Suprapubic skin (tissue), 4 donors: ENCODE data around the gene MOXD1.

Source experiments
- EP300 ChIP-seq: sonication (generic); formaldehyde crosslinking; IDR thresholded peaks from one replicate; pipeline ENCODE4 v1.6.1; 2017; ENCODE audit warnings: antibody characterized with exemption
- POLR2A ChIP-seq, 2 donors: fragments of 450-650 bp; IDR thresholded peaks; one replicate each; pipeline ENCODE4 v1.6.1; 2017; ENCODE audit warnings: antibody characterized with exemption in 2 of 2, mild to moderate bottlenecking in 2 of 2, moderate library complexity in 2 of 2
- POLR2AphosphoS5 ChIP-seq, 3 donors: sonication (generic); formaldehyde crosslinking; IDR thresholded peaks; one replicate each; pipeline ENCODE4 v1.6.1; 2017; ENCODE audit warnings: antibody characterized with exemption in 3 of 3
- TF ChIP-seq, protein P1 (sequence below), 2 donors: fragments of 200-600 bp in 1 of 2; fragments of 450-650 bp in 1 of 2; sonication (generic) in 1 of 2; IDR thresholded peaks; one replicate each; pipeline ENCODE4 v1.5.1; 2016 to 2019; ENCODE audit warnings: antibody characterized with exemption in 2 of 2, mild to moderate bottlenecking in 1 of 2, moderate library complexity in 1 of 2

DNA sequence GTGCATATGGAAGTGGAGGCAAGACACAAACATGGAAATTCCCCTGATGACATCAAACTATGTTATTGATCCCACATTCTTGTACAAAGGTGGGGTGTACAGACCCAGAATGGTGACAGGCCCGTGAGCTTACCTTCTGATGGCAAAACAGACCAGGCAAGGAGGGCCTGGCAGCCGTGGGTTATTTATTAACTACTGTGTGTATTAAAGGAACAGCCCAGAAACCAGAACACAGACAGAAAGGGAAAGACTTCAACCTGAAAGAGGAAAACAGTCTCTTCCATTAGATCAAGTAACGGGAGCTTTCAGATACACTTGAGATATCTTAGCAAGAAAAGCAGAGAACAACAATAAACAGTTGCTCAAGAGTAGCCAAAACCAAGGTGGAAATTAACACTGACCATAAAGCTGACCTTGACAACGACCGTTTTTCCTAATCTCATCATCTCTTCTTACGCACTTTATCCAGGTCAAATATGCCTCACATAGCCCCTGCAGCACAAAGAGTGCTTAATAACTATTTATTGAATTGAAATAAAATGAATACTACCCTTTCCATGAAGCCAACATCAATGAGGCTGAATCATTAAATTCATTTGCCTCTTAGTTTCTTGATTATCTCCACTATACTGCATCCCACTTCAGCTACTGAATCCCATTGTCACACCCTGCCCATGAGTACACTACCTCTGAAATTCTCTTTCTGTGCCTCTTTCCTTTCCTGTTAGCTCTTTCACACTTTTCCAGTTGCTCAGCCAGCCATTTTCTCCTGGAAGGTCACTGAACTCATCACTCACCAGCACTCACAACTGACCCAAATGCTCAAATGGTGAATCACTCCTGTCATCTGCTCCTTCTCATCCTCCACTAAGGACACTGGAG, 67.4 kb downstream of the MOXD1 start:
- TF ChIP-seq, protein P1, sequence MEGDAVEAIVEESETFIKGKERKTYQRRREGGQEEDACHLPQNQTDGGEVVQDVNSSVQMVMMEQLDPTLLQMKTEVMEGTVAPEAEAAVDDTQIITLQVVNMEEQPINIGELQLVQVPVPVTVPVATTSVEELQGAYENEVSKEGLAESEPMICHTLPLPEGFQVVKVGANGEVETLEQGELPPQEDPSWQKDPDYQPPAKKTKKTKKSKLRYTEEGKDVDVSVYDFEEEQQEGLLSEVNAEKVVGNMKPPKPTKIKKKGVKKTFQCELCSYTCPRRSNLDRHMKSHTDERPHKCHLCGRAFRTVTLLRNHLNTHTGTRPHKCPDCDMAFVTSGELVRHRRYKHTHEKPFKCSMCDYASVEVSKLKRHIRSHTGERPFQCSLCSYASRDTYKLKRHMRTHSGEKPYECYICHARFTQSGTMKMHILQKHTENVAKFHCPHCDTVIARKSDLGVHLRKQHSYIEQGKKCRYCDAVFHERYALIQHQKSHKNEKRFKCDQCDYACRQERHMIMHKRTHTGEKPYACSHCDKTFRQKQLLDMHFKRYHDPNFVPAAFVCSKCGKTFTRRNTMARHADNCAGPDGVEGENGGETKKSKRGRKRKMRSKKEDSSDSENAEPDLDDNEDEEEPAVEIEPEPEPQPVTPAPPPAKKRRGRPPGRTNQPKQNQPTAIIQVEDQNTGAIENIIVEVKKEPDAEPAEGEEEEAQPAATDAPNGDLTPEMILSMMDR (IDR thresholded peaks at IDR 0.05), result no peak
- TF ChIP-seq POLR2A (IDR thresholded peaks at IDR 0.05) (no peak), POLR2AphosphoS5 (IDR thresholded peaks at IDR 0.05) (no peak), EP300 (no peak)
